Keratinocyte (primary cell): ENCODE measurements around the gene STK32B. TPM values are rescaled to one million over a fixed set of nuclear protein-coding genes. Genes with fewer than 3 reads are reported as not detected.

ENCODE experiments used
- DNase-seq: peaks from one replicate; pipeline ENCODE4 v3.0.0-alpha.2; 2011; ENCODE audit warnings: low read depth, missing footprints, low spot score
- FAIRE-seq: peaks from 2 replicates; lab custom pipeline; 2011; peaks lifted over from hg19 to GRCh38; lab: Jason Lieb, UNC
- H2AFZ ChIP-seq: 2 replicates; pipeline ENCODE4 v1.6.0; 2012; ENCODE audit warnings: low read length, control low read depth, inconsistent platforms; ENCODE audit not compliant: control insufficient read depth
- H3K27ac ChIP-seq: 2 replicates; pipeline ENCODE4 v1.5.1; 2011; ENCODE audit warnings: low read length; ENCODE audit not compliant: control insufficient read depth, insufficient read depth
- H3K27me3 ChIP-seq: 3 replicates; pipeline ENCODE4 v1.6.0; 2011; ENCODE audit warnings: low read length; ENCODE audit not compliant: control insufficient read depth, insufficient read depth; ENCODE audit errors: extremely low read depth
- H3K36me3 ChIP-seq, 2 experiments: 2 replicates in 1 of 2; 3 replicates in 1 of 2; pipeline ENCODE4 v1.5.1; 2011; ENCODE audit warnings: low read length in 2 of 2, mild to moderate bottlenecking in 1 of 2; ENCODE audit not compliant: control insufficient read depth in 2 of 2, insufficient read depth in 2 of 2; ENCODE audit errors: extremely low read depth in 1 of 2
- H3K4me1 ChIP-seq: 3 replicates; pipeline ENCODE4 v1.5.1; 2011; ENCODE audit warnings: low read length; ENCODE audit not compliant: control insufficient read depth, insufficient read depth; ENCODE audit errors: extremely low read depth
- H3K4me2 ChIP-seq: 3 replicates; pipeline ENCODE4 v1.6.0; 2011; ENCODE audit warnings: low read depth, low read length; ENCODE audit not compliant: control insufficient read depth, insufficient read depth; ENCODE audit errors: extremely low read depth
- H3K4me3 ChIP-seq, 3 experiments: fragments of 200-600 bp in 1 of 3; sonication (generic) in 1 of 3; 2 replicates in 2 of 3; 3 replicates in 1 of 3; pipeline ENCODE4 v1.5.1; 2011 to 2016; ENCODE audit warnings: low read length in 3 of 3, mild to moderate bottlenecking in 3 of 3, control low read depth in 2 of 3, inconsistent platforms in 1 of 3, low read depth in 1 of 3, mixed read lengths in 1 of 3, mixed run types in 1 of 3, moderate library complexity in 1 of 3; ENCODE audit not compliant: control insufficient read depth in 2 of 3, insufficient read depth in 2 of 3; ENCODE audit errors: extremely low read depth in 1 of 3
- H3K79me2 ChIP-seq: 2 replicates; pipeline ENCODE4 v1.6.0; 2012; ENCODE audit warnings: low read length; ENCODE audit not compliant: control insufficient read depth, insufficient read depth
- H3K9ac ChIP-seq: 3 replicates; pipeline ENCODE4 v1.6.0; 2011; ENCODE audit warnings: low read length; ENCODE audit not compliant: control insufficient read depth, insufficient read depth; ENCODE audit errors: extremely low read depth
- H3K9me1 ChIP-seq: 3 replicates; pipeline ENCODE4 v1.6.0; 2011; ENCODE audit warnings: low read length; ENCODE audit not compliant: control insufficient read depth, insufficient read depth; ENCODE audit errors: extremely low read depth
- H3K9me3 ChIP-seq: 2 replicates; pipeline ENCODE4 v1.5.1; 2012; ENCODE audit warnings: low read depth, low read length; ENCODE audit not compliant: control insufficient read depth
- H4K20me1 ChIP-seq: 3 replicates; pipeline ENCODE4 v1.6.0; 2011; ENCODE audit warnings: low read length; ENCODE audit not compliant: control insufficient read depth, insufficient read depth; ENCODE audit errors: extremely low read depth
- CTCF ChIP-seq, 3 experiments: IDR thresholded peaks in 1 of 3; conservative IDR thresholded peaks in 1 of 3; optimal IDR thresholded peaks in 1 of 3; 2 replicates in 2 of 3; 3 replicates in 1 of 3; pipeline versions ENCODE3 to v1.5.1; 2011; ENCODE audit warnings: low read length in 3 of 3, mild to moderate bottlenecking in 3 of 3, moderate library complexity in 2 of 3, control low read depth in 1 of 3, inconsistent platforms in 1 of 3; ENCODE audit not compliant: insufficient read depth in 2 of 3; ENCODE audit errors: extremely low read depth in 1 of 3
- EZH2 ChIP-seq: IDR thresholded peaks from one replicate; pipeline ENCODE4 v1.6.1; 2012; ENCODE audit warnings: inconsistent platforms, mild to moderate bottlenecking, low read length, moderate library complexity
- dilution Hi-C: fragments of 300-500 bp; cut with MboI; formaldehyde crosslinking; loops from one replicate; pipeline ENCODE4 v1.7.0; 2020; ENCODE audit warnings: low sequenced_read_pairs; ENCODE audit not compliant: extremely low pct_ligation_motif_present
- polyA plus RNA-seq, 5 experiments: library from polyadenylated mRNA; depleted of rRNA in 3 of 5; stranded (reverse) in 3 of 5; stranded (forward) in 1 of 5; unstranded in 1 of 5; fragments of >200 nt; gene quantifications; 1 replicate in 1 of 5; 2 replicates in 3 of 5; 3 replicates in 1 of 5; pipeline versions ENCODE4 v1.2.1 to v1.2.3, GENCODE V29; 2011 to 2012; ENCODE audit warnings: missing spikeins in 2 of 5, low read depth in 1 of 5, low replicate concordance in 1 of 5

STK32B gene
- polyA plus RNA-seq, 1 donor (not counting 4 experiments of a cell fraction or from before 2014, with no cell fraction given), result 3.4 TPM

DNA sequence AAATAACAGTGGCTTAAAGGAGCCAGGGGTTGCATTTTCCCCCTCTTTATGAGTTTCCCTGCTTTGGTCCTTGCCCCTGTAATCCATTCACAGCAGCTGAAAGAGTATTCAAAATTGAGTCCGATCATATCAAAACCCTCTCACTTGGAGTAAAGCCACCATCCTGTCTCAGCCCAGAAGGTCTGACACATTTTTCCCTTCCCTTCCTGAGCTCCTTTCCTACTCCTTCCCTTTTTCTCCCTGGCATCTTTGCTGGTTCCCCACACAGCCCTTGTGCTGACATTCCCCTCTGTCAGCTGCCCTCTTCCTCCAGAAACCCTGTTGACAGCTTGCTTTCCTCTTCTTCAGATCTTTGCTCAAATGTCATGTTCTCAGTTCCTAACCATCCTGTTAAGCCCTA lies 361.5 kb downstream of the STK32B start:
- Histone ChIP-seq H3K4me1 (no peaks in the 10 kb centered on the region), H2AFZ (no peak overlapping the region), H3K9ac (no peak overlapping the region), H3K79me2 (no peaks in the 10 kb centered on the region), H3K36me3 (no peaks in the 10 kb centered on the region), H3K4me3 (no peak overlapping the region), H4K20me1 (no peaks in the 10 kb centered on the region), H3K4me2 (no peak overlapping the region), H3K27me3 (no peaks in the 10 kb centered on the region), H3K9me1 (no peaks in the 10 kb centered on the region), H3K27ac (no peak overlapping the region), H3K9me3 (peaks cover 3% of the 10 kb centered on the region)
- no peak for DNase-seq
- TF ChIP-seq EZH2, result no peak
- TF ChIP-seq CTCF (optimal IDR thresholded peaks at IDR 0.05 in 1 of 3, IDR thresholded peaks at IDR 0.05 in 1 of 3, conservative IDR thresholded peaks at IDR 0.05 in 1 of 3; ENCODE audit: extremely low read depth in 1 of 3, insufficient read depth in 2 of 3, low read length in 3 of 3), result no peak
- FAIRE-seq, result no peak
- dilution Hi-C loops, result no loop called here

- Histone ChIP-seq H3K9me3 (peaks cover 3% of the 10 kb centered on the region), H3K9me1 (no peaks in the 10 kb centered on the region), H3K27ac (no peak overlapping the region), H4K20me1 (no peaks in the 10 kb centered on the region), H3K4me2 (no peak overlapping the region), H3K27me3 (no peaks in the 10 kb centered on the region), H3K36me3 (no peaks in the 10 kb centered on the region), H2AFZ (no peak overlapping the region), H3K4me1 (no peaks in the 10 kb centered on the region), H3K9ac (no peak overlapping the region), H3K4me3 (no peak overlapping the region), H3K79me2 (no peaks in the 10 kb centered on the region)
- FAIRE-seq (no peak), DNase-seq (no peak)
- dilution Hi-C loops, result no loop called here
- TF ChIP-seq CTCF (optimal IDR thresholded peaks at IDR 0.05 in 1 of 3, IDR thresholded peaks at IDR 0.05 in 1 of 3, conservative IDR thresholded peaks at IDR 0.05 in 1 of 3; ENCODE audit: extremely low read depth in 1 of 3, insufficient read depth in 2 of 3, low read length in 3 of 3) (no peak), EZH2 (no peak)
Observed at GRCh38 chr4:5416637-5417036, 365.4 kb downstream of the STK32B start.
